ENCODE data around the gene FDX1.
"Not testable (repeated sequence)": the region's sequence is repeated elsewhere in the genome, so short reads cannot be mapped to it uniquely, and the experiment has no call there.

FDX1 gene, protein sequence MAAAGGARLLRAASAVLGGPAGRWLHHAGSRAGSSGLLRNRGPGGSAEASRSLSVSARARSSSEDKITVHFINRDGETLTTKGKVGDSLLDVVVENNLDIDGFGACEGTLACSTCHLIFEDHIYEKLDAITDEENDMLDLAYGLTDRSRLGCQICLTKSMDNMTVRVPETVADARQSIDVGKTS

DNA sequence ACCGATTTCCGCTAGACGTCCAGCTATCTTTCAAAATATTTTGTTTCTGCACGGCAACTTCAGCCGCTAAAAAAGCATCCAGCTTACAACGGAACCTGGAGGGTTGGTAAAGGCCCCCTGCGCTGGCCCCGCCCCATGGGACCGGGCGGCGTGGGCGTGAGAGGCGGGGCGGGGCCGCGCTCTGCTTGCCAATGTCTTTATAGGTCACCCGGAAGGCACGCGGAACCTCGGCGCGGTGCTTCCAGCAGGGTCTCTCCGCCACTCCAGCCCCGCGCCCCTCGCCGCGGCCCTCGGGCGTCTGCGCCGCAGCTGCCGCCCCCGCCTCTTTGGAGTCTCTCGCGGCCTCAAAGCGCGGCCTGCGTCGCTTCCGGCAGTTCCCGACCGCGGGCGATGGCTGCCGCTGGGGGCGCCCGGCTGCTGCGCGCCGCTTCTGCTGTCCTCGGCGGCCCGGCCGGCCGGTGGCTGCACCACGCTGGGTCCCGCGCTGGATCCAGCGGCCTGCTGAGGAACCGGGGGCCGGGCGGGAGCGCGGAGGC lies at the start of gene FDX1:
Gene FDX1 (plus strand): TSS at position 218 of the 536 bp plus-strand sequence. CDS start 173 bp downstream, at position 391.
- peak; percentile 70 for DNase-seq

DNA sequence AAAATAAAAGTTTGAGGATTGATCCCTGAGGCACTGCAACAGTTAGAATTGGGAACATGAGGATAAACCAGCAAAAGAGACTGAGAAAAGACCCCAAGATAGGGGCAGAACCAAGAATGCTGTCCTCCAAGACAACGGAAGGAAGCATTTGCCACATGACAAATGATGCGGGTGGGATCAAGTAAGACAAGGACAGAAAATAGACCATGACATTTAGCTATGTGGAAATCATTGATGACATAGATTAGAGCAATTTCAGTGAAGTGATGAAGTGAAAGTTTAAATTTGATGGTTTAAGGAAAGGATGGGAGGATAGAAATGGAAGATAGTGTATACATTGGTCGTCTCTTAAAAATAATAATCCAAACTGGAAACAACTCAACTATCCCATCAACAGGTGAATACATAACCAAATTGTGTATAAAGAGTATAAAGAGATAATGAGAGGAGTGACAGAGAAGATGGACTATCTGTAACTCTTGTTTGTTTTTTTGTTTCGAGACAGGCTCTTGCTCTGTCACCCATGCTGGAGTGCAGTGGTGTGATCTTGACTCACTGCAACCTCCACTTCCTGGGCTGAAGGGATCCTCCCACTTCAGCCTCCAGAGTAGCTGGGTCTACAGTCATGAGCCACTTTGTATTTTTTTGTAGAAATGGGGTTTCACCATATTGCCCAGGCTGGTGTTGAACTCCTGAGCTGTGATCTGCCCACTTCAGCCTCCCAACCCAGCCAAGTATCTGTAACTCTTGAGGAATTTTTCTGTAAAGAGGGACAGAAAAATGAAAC lies 48.7 kb upstream of the FDX1 start:
- no peak for DNase-seq

DNA sequence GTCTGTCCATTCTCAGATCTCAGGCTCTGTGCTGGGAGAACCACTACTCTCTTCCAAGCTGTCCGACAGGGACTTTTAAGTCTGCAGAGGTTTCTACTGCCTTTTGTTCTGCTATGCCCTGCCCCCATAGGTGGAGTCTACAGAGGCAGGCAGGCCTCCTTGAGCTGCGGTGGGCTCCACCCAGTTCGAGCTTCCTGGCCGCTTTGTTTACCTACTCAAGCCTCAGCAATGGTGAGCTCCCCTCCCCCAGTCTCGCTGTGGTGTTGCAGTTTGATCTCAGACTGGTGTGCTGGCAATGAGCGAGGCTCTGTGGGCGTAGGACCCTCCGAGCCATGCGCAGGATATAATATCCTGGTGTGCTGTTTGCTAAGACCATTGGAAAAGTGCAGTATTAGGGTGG lies 41.5 kb upstream of the FDX1 start:
- not testable (repeated sequence) for DNase-seq

DNA sequence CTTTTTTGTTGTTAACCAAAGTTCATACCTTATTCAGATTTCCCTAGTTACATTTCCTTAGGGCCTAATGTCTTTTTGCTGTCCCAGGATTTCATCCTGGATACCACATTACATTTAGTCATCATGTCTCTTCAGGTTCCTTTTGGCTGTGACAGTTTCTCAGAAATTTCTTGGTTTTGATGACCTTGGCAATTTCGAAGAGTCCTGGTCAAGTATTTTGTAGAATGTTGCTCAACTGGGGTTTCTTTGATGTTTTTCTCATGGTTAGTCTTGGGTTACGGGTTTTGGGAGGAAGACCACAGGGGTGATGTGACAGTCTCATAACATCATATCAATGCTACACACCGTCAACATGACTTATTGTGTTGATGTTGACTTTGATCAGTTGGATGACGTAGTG lies 39.8 kb upstream of the FDX1 start:
- no peak for DNase-seq

DNA sequence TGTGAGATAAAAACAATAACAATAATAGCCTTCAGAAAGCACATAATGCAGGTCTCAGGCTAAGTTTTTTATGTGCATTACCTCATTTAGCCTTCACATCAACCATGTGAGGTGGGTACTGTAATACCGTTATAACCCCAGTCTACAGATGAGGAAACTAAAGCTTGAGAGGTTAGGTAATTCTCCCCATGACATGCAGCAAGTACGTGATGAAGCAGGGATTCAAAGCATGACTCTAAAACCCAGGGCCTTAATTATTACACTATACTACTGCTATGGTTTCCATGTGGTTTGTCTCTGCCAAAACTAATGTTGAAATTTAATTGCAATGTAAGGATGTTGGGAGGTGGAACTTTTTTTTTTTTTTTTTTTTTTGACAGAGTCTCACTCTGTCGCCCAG lies 37.7 kb upstream of the FDX1 start:
- no peak for DNase-seq

DNA sequence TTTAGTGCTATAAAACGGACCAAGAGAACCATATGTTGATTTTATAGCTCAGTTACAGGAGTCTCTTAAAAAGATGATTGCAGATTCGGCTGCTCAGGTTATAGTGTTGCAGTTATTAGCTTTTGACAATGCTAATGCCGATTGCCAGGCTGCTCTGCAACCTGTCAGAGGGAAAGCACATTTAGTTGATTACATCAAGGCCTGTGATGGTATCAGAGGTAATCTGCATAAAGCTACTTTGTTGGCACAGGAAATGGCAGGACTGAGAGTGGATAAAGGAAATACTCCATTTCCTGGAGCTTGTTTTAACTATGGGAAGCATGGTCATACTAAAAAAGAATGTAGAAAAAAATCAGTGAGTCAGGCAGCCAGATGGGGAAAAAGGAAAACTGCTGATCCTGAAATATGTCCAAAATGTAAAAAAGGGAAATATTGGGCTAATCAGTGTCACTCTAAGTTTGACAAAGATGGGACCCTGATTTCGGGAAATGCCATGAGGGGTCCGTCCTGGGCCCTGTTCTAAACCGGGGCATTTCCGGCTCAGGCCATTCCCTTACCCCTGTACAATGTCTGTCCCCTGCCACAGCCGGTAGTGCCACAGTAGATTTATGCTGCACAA lies 32.0 kb upstream of the FDX1 start:
- not testable (repeated sequence) for DNase-seq

DNA sequence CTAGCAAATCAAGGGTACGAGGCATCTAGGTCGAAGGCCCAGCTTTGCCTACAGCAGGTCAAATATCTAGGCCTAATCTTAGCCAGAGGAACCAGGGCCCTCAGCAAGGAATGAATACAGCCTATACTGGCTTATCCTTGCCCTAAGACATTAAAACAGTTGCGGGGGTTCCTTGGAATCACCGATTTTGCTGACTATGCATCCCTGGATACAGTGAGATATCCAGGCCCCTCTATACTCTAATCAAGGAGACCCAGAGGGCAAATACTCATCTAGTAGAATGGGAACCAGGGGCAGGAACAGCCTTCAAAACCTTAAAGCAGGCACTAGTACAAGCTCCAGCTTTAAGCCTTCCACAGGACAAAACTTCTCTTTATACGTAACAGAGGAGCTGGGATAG lies 26.2 kb upstream of the FDX1 start:
- DNase-seq, result not testable (repeated sequence)

DNA sequence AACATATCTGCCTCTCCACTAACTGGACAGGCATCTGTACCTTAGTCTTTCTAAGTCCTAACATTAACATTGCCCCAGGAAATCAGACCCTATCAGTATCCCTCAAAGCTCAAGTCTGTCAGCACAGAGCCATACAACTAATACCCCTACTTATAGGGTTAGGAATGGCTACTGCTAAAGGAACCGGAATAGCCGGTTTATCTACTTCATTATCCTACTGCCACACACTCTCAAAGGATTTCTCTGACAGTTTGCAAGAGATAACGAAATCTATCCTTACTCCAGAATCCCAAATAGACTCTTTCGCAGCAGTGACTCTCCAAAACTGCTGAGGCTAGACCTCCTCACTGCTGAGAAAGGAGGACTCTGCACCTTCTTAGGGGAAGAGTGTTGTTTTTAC lies 24.1 kb upstream of the FDX1 start:
- not testable (repeated sequence) for DNase-seq

DNA sequence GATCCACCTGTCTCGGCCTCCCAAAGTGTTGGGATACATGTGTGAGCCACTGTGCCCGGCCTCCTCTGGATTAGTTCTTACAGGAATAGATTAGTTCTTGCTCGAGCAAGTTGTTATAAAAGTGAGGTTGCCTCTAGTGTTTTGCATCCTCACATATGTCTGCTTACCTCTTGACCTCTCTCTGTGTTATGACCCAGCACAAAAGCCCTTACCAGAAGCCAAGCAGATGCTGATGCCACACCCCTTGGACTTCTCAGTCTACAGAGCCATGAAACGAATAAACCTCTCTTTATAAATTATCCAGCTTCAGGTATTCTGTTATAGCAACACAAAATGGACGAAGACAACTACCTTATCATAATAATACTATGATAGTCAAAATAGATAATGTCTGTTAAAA lies 22.4 kb upstream of the FDX1 start:
- no peak for DNase-seq

DNA sequence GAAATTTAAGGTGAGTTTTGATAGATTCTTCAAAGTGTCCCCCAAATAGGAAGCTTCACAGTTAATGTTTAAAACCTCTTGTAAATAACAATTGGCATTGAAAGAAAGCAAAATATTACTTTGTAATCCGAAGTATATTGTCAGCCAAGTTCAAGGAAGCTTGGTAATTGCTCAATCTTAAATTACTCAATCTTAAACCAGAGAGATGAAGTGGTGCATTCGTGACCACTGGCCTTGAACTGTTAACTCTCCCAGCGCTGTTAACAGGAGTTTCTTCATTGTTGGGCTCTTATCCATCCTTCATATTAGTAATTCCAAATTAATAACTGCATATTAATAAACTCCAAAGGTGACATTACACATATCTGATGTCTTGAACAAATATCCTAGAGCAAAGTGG lies 20.6 kb upstream of the FDX1 start:
- DNase-seq, result no peak

DNA sequence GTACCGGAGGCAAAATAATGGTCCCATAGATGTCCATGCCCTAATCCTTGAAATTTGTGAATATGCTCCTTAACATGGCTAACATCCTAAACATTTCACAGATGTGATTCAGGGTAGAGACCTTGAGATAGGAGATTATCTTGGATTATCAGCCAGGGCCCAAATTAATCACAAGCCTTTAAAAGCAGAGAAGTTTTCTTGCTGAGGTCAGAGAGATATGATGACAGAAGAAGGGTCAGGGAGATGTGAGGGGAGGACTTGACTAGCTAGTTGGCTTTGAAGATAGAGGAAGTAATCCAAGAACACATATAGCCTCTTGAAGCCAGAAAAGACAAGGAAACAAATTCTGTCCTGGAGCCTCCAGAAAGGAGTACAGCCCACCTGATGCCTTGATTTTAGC lies 19.1 kb upstream of the FDX1 start:
- no peak for DNase-seq

DNA sequence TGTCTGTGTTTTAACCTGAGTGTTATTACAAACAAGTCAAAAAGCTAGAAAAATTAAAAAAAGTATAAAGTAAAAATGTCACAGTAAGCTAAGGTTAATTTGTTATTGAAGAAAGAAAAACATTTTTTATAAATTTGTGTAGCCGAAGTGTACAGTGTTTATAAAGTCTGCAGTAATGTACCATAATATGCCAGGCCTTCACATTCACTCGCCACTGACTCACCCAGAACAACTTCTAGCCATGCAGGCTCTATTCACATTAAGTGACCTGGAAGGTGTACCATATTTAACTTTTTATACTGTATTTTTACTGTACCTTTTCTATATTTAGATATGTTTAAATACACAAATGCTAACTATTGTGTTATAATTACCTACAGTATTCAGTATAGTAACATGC lies 14.7 kb upstream of the FDX1 start:
- no peak for DNase-seq

DNA sequence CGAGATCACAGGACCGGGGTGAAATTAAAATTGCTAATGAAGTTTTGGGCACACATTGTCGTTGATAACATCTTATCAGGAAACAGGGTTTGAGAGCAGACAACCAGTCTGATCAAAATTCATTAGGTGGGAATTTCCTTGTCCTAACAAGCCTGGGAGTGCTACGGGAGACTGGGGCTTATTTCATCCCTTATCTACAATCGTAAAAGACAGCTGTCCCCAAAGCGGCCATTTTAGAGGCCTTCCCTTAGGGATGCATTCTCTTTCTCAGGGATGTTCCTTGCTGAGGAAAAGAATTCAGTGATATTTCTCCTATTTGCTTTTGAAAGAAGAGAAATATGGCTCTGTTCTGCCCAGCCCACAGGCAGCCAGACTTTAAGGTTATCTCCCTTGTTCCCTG lies 8.1 kb upstream of the FDX1 start:
- DNase-seq, result not testable (repeated sequence)

DNA sequence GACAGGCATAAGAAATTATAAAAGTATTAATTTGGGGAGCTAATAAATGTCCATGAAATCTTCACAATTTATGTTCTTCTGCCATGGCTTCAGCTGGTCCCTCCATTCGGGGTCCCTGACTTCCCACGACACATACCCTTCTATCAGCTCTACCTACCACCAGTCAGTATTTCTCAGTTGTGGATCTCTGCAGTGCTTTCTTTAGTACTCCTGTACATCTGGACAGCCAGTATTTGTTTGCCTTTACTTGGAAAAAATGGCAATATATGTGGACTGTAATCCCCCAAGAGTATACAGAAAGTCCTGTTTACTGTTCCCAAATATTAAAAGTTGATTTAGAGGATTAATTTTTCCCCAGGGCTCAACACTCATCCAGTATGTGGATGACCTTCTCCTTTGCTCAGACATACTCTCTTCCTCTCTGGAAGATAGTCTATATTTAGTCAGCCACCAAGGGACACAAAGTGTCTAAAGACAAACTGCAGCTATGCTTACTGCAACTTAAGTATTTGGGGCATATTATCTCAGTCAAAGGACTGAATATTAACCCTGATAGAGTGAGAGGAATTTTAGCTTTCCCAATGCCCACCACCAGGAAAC lies 7.3 kb upstream of the FDX1 start:
- no peak for DNase-seq

DNA sequence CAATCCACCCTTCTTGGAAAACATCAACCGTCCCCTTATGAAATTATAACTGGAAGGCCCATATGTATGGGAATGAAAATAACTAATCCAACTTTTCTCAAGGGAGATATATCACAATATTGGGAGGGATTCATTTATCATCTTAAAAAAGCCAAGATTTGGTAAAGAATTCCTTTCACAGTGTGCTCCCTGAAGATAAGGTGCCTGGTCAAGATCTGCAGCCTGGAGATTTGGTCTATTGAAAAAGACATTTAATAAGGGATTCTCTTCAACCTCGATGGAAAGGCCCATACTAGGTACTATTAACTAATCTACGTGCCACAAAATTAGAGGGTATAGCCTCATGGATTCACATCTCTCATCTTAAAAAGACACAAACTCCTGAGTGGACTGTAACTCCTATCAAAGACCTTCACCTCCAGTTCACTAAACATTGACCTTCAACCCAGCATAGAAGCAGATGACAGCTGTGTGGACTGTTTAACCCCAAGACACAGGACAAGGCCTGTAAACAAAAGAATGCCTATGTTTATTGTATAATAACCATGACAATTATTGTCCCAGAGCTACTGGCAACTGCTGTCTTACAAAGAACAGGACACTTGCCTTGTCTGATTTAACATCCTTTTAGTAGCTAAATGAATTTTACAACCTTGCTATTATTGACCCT lies 4.8 kb upstream of the FDX1 start:
- DNase-seq, result no peak

DNA sequence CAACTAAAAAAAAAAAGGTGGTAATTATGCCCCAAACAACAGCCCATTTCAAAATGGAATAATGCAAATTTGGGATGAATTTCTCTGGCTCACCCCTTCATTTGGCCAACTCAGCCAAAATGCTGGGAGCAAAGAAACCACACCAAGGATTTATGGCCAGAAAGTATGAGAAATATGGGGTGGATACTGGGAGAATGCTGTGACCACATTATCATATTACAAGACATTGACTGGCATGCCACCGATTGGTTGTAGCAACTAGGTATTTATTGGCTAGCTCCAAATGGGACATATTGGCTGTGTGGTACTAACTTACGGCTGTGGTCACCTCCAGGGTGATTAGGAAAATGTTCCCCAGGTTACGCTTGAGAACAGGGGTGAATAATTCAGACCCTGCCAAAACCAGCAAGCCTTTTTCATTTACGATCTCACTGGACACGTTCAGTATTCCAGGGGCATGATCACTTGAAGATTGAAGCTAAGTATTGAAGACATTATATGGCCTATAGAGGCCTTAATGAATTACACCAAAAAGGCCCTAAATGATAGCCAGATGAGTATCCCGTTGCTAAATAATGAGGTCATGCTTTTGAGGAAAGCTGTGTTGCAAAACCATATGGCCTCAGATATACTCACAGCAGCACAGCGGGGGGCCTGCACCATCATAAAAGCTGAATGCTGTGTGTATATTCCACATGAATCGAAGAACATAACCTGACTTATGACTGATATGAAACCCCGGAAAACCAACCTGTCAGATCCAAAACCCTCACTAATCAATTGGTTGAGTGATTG lies 3.8 kb upstream of the FDX1 start:
- DNase-seq, result no peak

DNA sequence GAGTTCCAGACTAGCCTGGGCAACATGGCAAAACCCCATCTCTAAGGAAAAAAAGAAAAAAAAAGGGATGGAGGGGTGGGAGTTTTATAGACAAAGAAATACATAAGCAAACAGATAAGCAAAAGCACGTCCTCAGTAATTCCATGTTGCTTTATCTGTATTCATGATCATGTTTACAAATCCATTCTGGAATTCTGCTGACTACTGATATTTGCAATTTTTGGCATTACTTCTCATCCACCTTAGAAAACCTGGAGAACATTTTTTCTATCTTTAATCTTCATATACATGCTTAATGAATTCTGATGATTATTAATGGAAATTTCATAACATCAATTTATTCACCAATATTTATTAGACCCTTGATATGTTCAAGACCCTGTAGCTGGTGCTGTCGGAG lies 1.7 kb upstream of the FDX1 start:
- no peak for DNase-seq

DNA sequence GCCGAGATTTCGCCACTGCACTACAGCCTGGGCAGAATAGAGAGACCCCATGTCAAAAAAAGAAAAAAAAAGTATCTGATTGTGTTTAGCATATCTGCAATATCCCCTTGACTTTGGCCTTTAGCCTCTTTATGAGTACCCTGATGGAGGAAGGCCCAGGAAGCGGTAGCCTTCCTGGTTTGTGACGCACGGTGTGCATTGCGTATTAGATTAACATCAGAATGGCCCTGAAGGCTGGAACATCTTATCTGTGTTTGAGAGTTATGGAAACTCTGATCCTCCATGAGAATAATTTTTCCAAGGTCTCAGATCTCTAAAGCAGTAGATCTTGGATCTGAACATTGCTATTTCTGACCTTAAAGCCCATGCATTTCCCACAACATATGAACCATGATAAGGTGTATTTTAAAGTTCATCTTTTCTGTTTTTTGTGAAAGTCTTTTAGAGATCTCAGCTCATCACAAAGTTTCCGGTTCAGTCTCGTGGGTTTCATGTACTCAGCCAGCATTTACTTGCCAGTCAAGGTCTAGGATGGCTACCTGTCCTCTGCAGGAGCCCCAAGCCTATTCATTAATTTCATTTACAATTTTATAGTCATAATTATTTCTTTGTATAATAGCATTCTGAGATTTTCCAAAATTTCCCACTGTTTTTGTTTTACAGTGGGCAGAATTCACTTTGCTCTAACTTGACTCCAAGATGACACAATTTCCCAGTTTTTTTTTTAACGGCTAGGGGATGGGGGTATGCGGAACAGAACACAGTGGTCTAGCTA lies 605 bp upstream of the FDX1 start:
- DNase-seq, result no peak

DNA sequence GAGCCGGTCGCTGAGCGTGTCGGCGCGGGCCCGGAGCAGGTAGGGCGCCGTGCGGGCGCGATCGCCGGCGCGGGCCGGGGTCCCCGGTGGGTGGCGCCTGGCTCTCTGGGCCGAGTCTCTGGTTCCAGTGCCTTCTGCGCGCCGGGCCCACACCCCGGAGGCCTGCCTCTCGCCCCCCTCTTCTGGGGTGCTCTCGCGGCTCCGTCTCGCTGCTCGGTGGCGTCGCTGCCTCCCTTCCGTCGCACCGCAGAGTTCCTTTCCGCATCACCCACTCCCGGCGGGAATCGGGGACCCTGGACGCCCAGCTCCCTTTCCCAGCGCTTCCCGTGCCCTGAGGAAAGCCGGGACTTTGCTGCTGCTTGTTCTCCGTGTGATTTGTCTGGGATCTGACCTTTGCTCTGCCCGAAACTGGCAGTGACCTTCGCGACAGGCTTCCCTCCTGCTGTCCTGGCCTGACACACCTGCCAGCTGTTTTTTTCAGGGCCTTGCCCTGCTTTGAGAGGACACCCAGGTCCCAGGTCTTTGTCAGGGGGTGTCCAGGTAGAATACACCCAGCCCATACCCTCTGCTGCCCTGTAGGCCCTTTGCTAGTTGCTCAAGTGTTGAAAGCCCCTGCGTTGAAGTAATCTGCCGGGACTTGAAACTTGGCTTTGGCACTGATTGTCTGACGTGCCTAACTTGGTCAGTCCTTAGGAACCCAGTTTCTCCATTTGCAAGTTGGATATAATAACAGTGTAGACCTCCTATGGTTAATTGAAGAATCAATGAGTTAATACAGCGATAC lies 711 bp downstream of the FDX1 start:
- peak; percentile 39 for DNase-seq

DNA sequence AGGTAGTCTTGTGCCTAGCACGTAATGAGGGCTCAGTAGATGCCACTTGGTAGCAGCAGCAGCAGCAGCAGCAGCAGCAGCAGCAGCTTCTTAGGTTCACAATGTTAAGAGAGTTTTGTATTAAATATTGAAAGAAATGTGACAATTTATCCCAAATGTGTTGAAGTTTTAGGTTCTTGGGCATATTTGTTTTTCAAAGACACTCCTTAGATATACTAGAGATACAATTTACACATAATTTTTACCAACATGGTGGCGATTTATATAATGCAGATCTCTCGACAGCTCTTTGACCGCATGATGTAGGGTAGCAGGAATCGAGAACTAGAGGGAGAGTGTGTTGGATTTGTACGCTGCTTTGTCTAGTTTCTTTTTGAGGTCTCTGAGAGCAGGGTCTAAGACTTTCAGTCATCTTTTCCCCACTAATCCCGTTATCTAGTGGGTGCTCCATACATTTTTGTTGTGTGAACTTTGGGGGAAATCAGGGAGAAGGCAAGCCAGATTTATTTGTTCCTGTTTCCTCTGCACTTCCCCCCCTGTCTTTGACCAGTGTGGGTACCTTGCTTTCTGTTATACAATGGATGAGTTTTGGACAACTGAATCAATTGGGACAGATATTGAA lies 1.4 kb downstream of the FDX1 start:
- no peak for DNase-seq

All from 8988T (cell line).